HUES64 (cell line): ENCODE results near the gene ACTR2.
A peak's percentile ranks its signal among the peaks of the same experiment; 100 is the strongest.
"Not testable (repeated sequence)": the region's sequence is repeated elsewhere in the genome, so short reads cannot be mapped to it uniquely, and the experiment has no call there.

Experiments
- H3K27ac ChIP-seq: 2 replicates; pipeline ENCODE4 v1.7.0; 2013; ENCODE audit warnings: low read depth, low read length, inconsistent platforms
- H3K27me3 ChIP-seq: 2 replicates; pipeline ENCODE4 v1.6.1; 2013; ENCODE audit warnings: mild to moderate bottlenecking, low read length; ENCODE audit not compliant: insufficient read depth
- H3K36me3 ChIP-seq: 2 replicates; pipeline ENCODE4 v1.6.1; 2013; ENCODE audit warnings: mild to moderate bottlenecking, low read length; ENCODE audit not compliant: insufficient read depth
- H3K4me1 ChIP-seq: 2 replicates; pipeline ENCODE4 v1.6.1; 2013; ENCODE audit warnings: mild to moderate bottlenecking, low read length, moderate library complexity; ENCODE audit not compliant: insufficient read depth
- H3K4me3 ChIP-seq: 2 replicates; pipeline ENCODE4 v1.5.1; 2013; ENCODE audit warnings: mild to moderate bottlenecking, low read length, moderate library complexity
- H3K9ac ChIP-seq: 2 replicates; pipeline ENCODE4 v1.6.1; 2013; ENCODE audit warnings: mild to moderate bottlenecking, low read depth, low read length
- H3K9me3 ChIP-seq: 2 replicates; pipeline ENCODE4 v1.6.1; 2013; ENCODE audit warnings: low read depth, low read length; ENCODE audit not compliant: insufficient read depth
- WGBS: fragments of 150-250, 120-280 bp; methylation state at CpG from one replicate; pipeline ENCODE4 v1.1.7; 2013; ENCODE audit warnings: missing lambda C conversion rate; 5-methylcytosine and 5-hydroxymethylcytosine counted together

Gene ACTR2

GRCh38 chr2:65204461-65205210 is 23.0 kb upstream of the ACTR2 start:
- no peaks in the 10 kb centered on the region for H3K36me3 ChIP-seq
- no peaks in the 10 kb centered on the region for H3K4me1 ChIP-seq
- no peaks in the 10 kb centered on the region for H3K9me3 ChIP-seq
- H3K9ac ChIP-seq: peak overlapping the region; percentile 47; the same call in 1 of the 2 replicates
- 95% methylated on average over 20 of the region's 20 CpGs for WGBS
- peak overlapping the region; percentile 40 for H3K4me3 ChIP-seq
- H3K27ac ChIP-seq: peak overlapping the region; percentile 55; the same call in 1 of the 2 replicates
- no peaks in the 10 kb centered on the region for H3K27me3 ChIP-seq

GRCh38 chr2:65212115-65212514 is 15.5 kb upstream of the ACTR2 start:
- Histone ChIP-seq H3K27me3 (no peaks in the 10 kb centered on the region), H3K27ac (no peak overlapping the region), H3K9ac (no peak overlapping the region), H3K9me3 (no peaks in the 10 kb centered on the region), H3K36me3 (no peaks in the 10 kb centered on the region), H3K4me3 (no peak overlapping the region), H3K4me1 (peaks cover 9% of the 10 kb centered on the region; the same call in 1 of the 2 replicates)
- WGBS: 96% methylated on average over 3 of the region's 3 CpGs

GRCh38 chr2:65212619-65213018 is 15.0 kb upstream of the ACTR2 start:
- Histone ChIP-seq H3K4me3 (no peak overlapping the region), H3K27me3 (no peaks in the 10 kb centered on the region), H3K9ac (no peak overlapping the region), H3K4me1 (peaks cover 9% of the 10 kb centered on the region; the same call in 1 of the 2 replicates), H3K27ac (no peak overlapping the region), H3K36me3 (no peaks in the 10 kb centered on the region), H3K9me3 (no peaks in the 10 kb centered on the region)

- Histone ChIP-seq H3K9ac (no peak overlapping the region), H3K9me3 (no peaks in the 10 kb centered on the region), H3K4me1 (peaks cover 9% of the 10 kb centered on the region; the same call in 1 of the 2 replicates), H3K27me3 (no peaks in the 10 kb centered on the region), H3K27ac (no peak overlapping the region), H3K36me3 (no peaks in the 10 kb centered on the region), H3K4me3 (no peak overlapping the region)
- WGBS: 98% methylated on average over 9 of the region's 9 CpGs
Observed at GRCh38 chr2:65213035-65213434, 14.6 kb upstream of the ACTR2 start.

GRCh38 chr2:65214361-65214760 is 13.3 kb upstream of the ACTR2 start:
- no peak overlapping the region for H3K4me3 ChIP-seq
- H3K27ac ChIP-seq: no peak overlapping the region
- no CpG with 5 or more reads among the region's 1 CpG for WGBS
- H3K9ac ChIP-seq: no peak overlapping the region
- no peaks in the 10 kb centered on the region for H3K36me3 ChIP-seq
- no peaks in the 10 kb centered on the region for H3K27me3 ChIP-seq
- no peaks in the 10 kb centered on the region for H3K9me3 ChIP-seq
- H3K4me1 ChIP-seq: peaks cover 9% of the 10 kb centered on the region; the same call in 1 of the 2 replicates

GRCh38 chr2:65214843-65215242 is 12.8 kb upstream of the ACTR2 start:
- WGBS: 79% methylated on average over 1 of the region's 2 CpGs

GRCh38 chr2:65215946-65216345 is 11.7 kb upstream of the ACTR2 start:
- peaks cover 9% of the 10 kb centered on the region; the same call in 1 of the 2 replicates for H3K4me1 ChIP-seq
- 95% methylated on average over 3 of the region's 3 CpGs for WGBS

More at GRCh38 chr2:65214843-65215242, 12.8 kb upstream of the ACTR2 start:
- H3K4me1 ChIP-seq: peaks cover 9% of the 10 kb centered on the region; the same call in 1 of the 2 replicates
- no peak overlapping the region for H3K27ac ChIP-seq
- H3K9ac ChIP-seq: no peak overlapping the region
- H3K4me3 ChIP-seq: no peak overlapping the region
- H3K36me3 ChIP-seq: no peaks in the 10 kb centered on the region
- no peaks in the 10 kb centered on the region for H3K27me3 ChIP-seq
- no peaks in the 10 kb centered on the region for H3K9me3 ChIP-seq

GRCh38 chr2:65220432-65221131 is 7.0 kb upstream of the ACTR2 start:
- H3K27ac ChIP-seq: no peak overlapping the region
- H3K4me3 ChIP-seq: no peak overlapping the region
- H3K9me3 ChIP-seq: no peaks in the 10 kb centered on the region
- no peaks in the 10 kb centered on the region for H3K27me3 ChIP-seq
- H3K9ac ChIP-seq: no peak overlapping the region
- WGBS: 95% methylated on average over 2 of the region's 3 CpGs
- no peaks in the 10 kb centered on the region for H3K36me3 ChIP-seq
- no peaks in the 10 kb centered on the region for H3K4me1 ChIP-seq

More at GRCh38 chr2:65215946-65216345, 11.7 kb upstream of the ACTR2 start:
- no peak overlapping the region for H3K4me3 ChIP-seq
- no peaks in the 10 kb centered on the region for H3K9me3 ChIP-seq
- no peak overlapping the region for H3K9ac ChIP-seq
- H3K27me3 ChIP-seq: no peaks in the 10 kb centered on the region
- no peak overlapping the region for H3K27ac ChIP-seq
- H3K36me3 ChIP-seq: no peaks in the 10 kb centered on the region

GRCh38 chr2:65221275-65221674 is 6.4 kb upstream of the ACTR2 start:
- H3K27me3 ChIP-seq, H3K36me3 ChIP-seq, H3K4me3 ChIP-seq, H3K27ac ChIP-seq, H3K4me1 ChIP-seq, H3K9me3 ChIP-seq, H3K9ac ChIP-seq: not testable (repeated sequence)
- WGBS: 98% methylated on average over 6 of the region's 8 CpGs

- Histone ChIP-seq H3K4me3 (peak overlapping the region; percentile 94), H3K27me3 (no peaks in the 10 kb centered on the region), H3K9me3 (no peaks in the 10 kb centered on the region), H3K4me1 (peaks cover 10% of the 10 kb centered on the region), H3K36me3 (peaks cover 6% of the 10 kb centered on the region; the same call in 1 of the 2 replicates), H3K9ac (peak overlapping the region; percentile 82), H3K27ac (no peak overlapping the region)
- WGBS: 2% methylated on average over 13 of the region's 13 CpGs
Observed at GRCh38 chr2:65227020-65227455, 593 bp upstream of the ACTR2 start.

- Histone ChIP-seq H3K9ac (peak overlapping the region; percentile 81), H3K9me3 (no peaks in the 10 kb centered on the region), H3K36me3 (peaks cover 6% of the 10 kb centered on the region; the same call in 1 of the 2 replicates), H3K27ac (peak overlapping the region; percentile 89), H3K4me1 (peaks cover 10% of the 10 kb centered on the region), H3K4me3 (peak overlapping the region; percentile 94), H3K27me3 (no peaks in the 10 kb centered on the region)
- under 1% methylated on average over 15 of the region's 16 CpGs for WGBS
Observed at GRCh38 chr2:65228263-65228750, 676 bp downstream of the ACTR2 start.
